NOMO-1 treated with dmso at 0.1 percent for 144 hours (cell line): ENCODE results near the gene GNL3.
A peak's percentile ranks its signal among the peaks of the same experiment; 100 is the strongest.
"Not testable (repeated sequence)": the region's sequence is repeated elsewhere in the genome, so short reads cannot be mapped to it uniquely, and the experiment has no call there.

Source experiments
- DNase-seq: peaks from one replicate; lab custom pipeline; 2025; ENCODE audit not compliant: unreplicated experiment; lab: John Stamatoyannopoulos, UW

GNL3 gene

GRCh38 chr3:52719618-52720017, 33.8 kb downstream of the GNL3 start:
- no peak for DNase-seq

GRCh38 chr3:52721002-52721729, 35.3 kb downstream of the GNL3 start:
- DNase-seq: peak; percentile 88

- DNase-seq: no peak
Observed at GRCh38 chr3:52721730-52722008, 35.8 kb downstream of the GNL3 start.

- peak; percentile 22 for DNase-seq
Observed at GRCh38 chr3:52722491-52722890, 36.7 kb downstream of the GNL3 start.

- no peak for DNase-seq
Observed at GRCh38 chr3:52723935-52724334, 38.1 kb downstream of the GNL3 start.

GRCh38 chr3:52724511-52724910, 38.7 kb downstream of the GNL3 start:
- DNase-seq: no peak

GRCh38 chr3:52728753-52729152, 42.9 kb downstream of the GNL3 start:
- DNase-seq: not testable (repeated sequence)

GRCh38 chr3:52730681-52731080, 44.8 kb downstream of the GNL3 start:
- peak; percentile 13 for DNase-seq

- DNase-seq: no peak
Observed at GRCh38 chr3:52731590-52731989, 45.8 kb downstream of the GNL3 start.

GRCh38 chr3:52733256-52733891, 47.5 kb downstream of the GNL3 start:
- no peak for DNase-seq

GRCh38 chr3:52739730-52740129, 53.9 kb downstream of the GNL3 start:
- DNase-seq: no peak

GRCh38 chr3:52742418-52743041, 56.7 kb downstream of the GNL3 start:
- DNase-seq: no peak

GRCh38 chr3:52743152-52743551, 57.3 kb downstream of the GNL3 start:
- DNase-seq: no peak

- DNase-seq: no peak
Observed at GRCh38 chr3:52743721-52744120, 57.9 kb downstream of the GNL3 start.
